ENCODE results near the gene IRF9. TPM values are rescaled to one million over a fixed set of nuclear protein-coding genes. Genes with fewer than 3 reads are reported as not detected.

IRF9 gene
- total RNA-seq, 2 donors from 2014 or later, result 12.5 to 21.5 TPM

GRCh38 chr14:24123424-24124417 is 37.3 kb upstream of the IRF9 start:
- Histone ChIP-seq H3K9me3 (no peaks in the 10 kb centered on the region), H3K27ac (no peak overlapping the region), H3K36me3 (replicated peaks in 1 of 2; ENCODE audit: insufficient read depth in 1 of 2, low read depth in 2 of 2) (peaks cover 24 to 37% of the 10 kb centered on the region in 2 donors), H3K4me3 (no peak overlapping the region), H3K27me3 (no peaks in the 10 kb centered on the region), H3K4me1 (no peaks in the 10 kb centered on the region)
- ATAC-seq, result no peak
- 81% methylated on average over 7 to 9 of the region's 9 CpGs for WGBS, 2 donors
- intact Hi-C loops (cut with DNase I), result no loop called here
- TF ChIP-seq POLR2A (IDR thresholded peaks at IDR 0.05), result no peak
- TF ChIP-seq CTCF (IDR thresholded peaks at IDR 0.05), result no peak
- DNase-seq, result no peak

- DNase-seq (no peak), ATAC-seq (no peak)
- no peaks in the 10 kb centered on the region for H3K9me3 ChIP-seq
- no peak overlapping the region for H3K4me3 ChIP-seq
- peaks cover 0 to 13% of the 10 kb centered on the region in 2 donors for H3K36me3 ChIP-seq (replicated peaks in 1 of 2; ENCODE audit: insufficient read depth in 1 of 2, low read depth in 2 of 2)
- intact Hi-C loops (cut with DNase I), result no loop called here
- peaks cover 19% of the 10 kb centered on the region for H3K4me1 ChIP-seq
- no peak for TF ChIP-seq POLR2A (IDR thresholded peaks at IDR 0.05)
- no peak for TF ChIP-seq CTCF (IDR thresholded peaks at IDR 0.05)
- no peak overlapping the region for H3K27ac ChIP-seq
- H3K27me3 ChIP-seq, result no peaks in the 10 kb centered on the region
Measured at GRCh38 chr14:24126939-24127338, 34.1 kb upstream of the IRF9 start.

GRCh38 chr14:24127673-24128072 is 33.4 kb upstream of the IRF9 start:
- no peak overlapping the region for H3K4me3 ChIP-seq
- 92 to 96% methylated on average over 2 of the region's 2 CpGs for WGBS, 2 donors
- ATAC-seq (no peak), DNase-seq (no peak)
- peaks cover 0 to 11% of the 10 kb centered on the region in 2 donors for H3K36me3 ChIP-seq (replicated peaks in 1 of 2; ENCODE audit: insufficient read depth in 1 of 2, low read depth in 2 of 2)
- TF ChIP-seq CTCF (IDR thresholded peaks at IDR 0.05) (no peak), POLR2A (IDR thresholded peaks at IDR 0.05) (no peak)
- intact Hi-C loops (cut with DNase I), result no loop called here
- H3K9me3 ChIP-seq, result no peaks in the 10 kb centered on the region
- H3K27me3 ChIP-seq, result no peaks in the 10 kb centered on the region
- no peak overlapping the region for H3K27ac ChIP-seq
- peaks cover 26% of the 10 kb centered on the region for H3K4me1 ChIP-seq

- Histone ChIP-seq H3K27me3 (no peaks in the 10 kb centered on the region), H3K36me3 (replicated peaks in 1 of 2; ENCODE audit: insufficient read depth in 1 of 2, low read depth in 2 of 2) (no peaks in the 10 kb centered on the region), H3K9me3 (no peaks in the 10 kb centered on the region), H3K4me1 (peaks cover 31% of the 10 kb centered on the region), H3K27ac (peak overlapping the region in 1 of 4 donors; percentile 93), H3K4me3 (no peak overlapping the region)
- DNase-seq, result no peak
- 88 to 91% methylated on average over 8 of the region's 8 CpGs for WGBS, 2 donors
- intact Hi-C loops (cut with DNase I), result no loop called here
- TF ChIP-seq CTCF (IDR thresholded peaks at IDR 0.05), result no peak
- no peak for TF ChIP-seq POLR2A (IDR thresholded peaks at IDR 0.05)
- no peak for ATAC-seq
Measured at GRCh38 chr14:24129410-24129998, 31.6 kb upstream of the IRF9 start.
